Transverse colon (tissue), 4 donors: ENCODE data around the gene HPN.

Source experiments
- CTCF ChIP-seq, 5 experiments: fragments of 200-600 bp in 3 of 5; fragments of 450-650 bp in 2 of 5; sonication (generic) in 3 of 5; IDR thresholded peaks; 1 replicate in 2 of 5; 2 replicates in 3 of 5; pipeline ENCODE4 v1.5.1; 2016 to 2017; ENCODE audit warnings: antibody characterized with exemption in 5 of 5, inconsistent platforms in 3 of 5, mild to moderate bottlenecking in 2 of 5, moderate library complexity in 1 of 5
- EP300 ChIP-seq: sonication (generic); formaldehyde crosslinking; IDR thresholded peaks from one replicate; pipeline ENCODE4 v1.6.1; 2017; ENCODE audit warnings: antibody characterized with exemption, low read depth
- POLR2A ChIP-seq: fragments of 450-650 bp; IDR thresholded peaks from one replicate; pipeline ENCODE4 v1.6.1; 2016; ENCODE audit warnings: antibody characterized with exemption, mild to moderate bottlenecking, moderate library complexity
- POLR2AphosphoS5 ChIP-seq, 3 donors: sonication (generic); formaldehyde crosslinking; IDR thresholded peaks; one replicate each; pipeline ENCODE4 v1.6.1; 2016; ENCODE audit warnings: antibody characterized with exemption in 3 of 3

- TF ChIP-seq EP300: no peak
- no peak for TF ChIP-seq POLR2A
- TF ChIP-seq CTCF (IDR thresholded peaks at IDR 0.05): no peak
- TF ChIP-seq POLR2AphosphoS5 (IDR thresholded peaks at IDR 0.05): no peak
Observed at GRCh38 chr19:35087393-35087792, 45.9 kb downstream of the HPN start.
